Skeletal muscle satellite cell (primary cell): ENCODE data around the gene OBP2A.

Experiments
- H3K27me3 ChIP-seq: 2 replicates; pipeline ENCODE4 v1.7.0; 2013; ENCODE audit warnings: low read length; ENCODE audit not compliant: control insufficient read depth, insufficient read depth
- H3K36me3 ChIP-seq: 2 replicates; pipeline ENCODE4 v1.7.0; 2013; ENCODE audit warnings: mild to moderate bottlenecking, control low read depth, low read length; ENCODE audit not compliant: insufficient read depth
- H3K4me1 ChIP-seq: 2 replicates; pipeline ENCODE4 v1.7.0; 2013; ENCODE audit warnings: low read length; ENCODE audit not compliant: control insufficient read depth, insufficient read depth
- H3K4me2 ChIP-seq: 2 replicates; pipeline ENCODE4 v1.7.0; 2013; ENCODE audit warnings: mild to moderate bottlenecking, low read length
- H3K4me3 ChIP-seq: 2 replicates; pipeline ENCODE4 v1.7.0; 2013; ENCODE audit warnings: low read length
- H3K9ac ChIP-seq: 2 replicates; pipeline ENCODE4 v1.7.0; 2013; ENCODE audit warnings: mild to moderate bottlenecking, low read depth, low read length, moderate library complexity
- H3K9me3 ChIP-seq: replicated peaks from 2 replicates; pipeline ENCODE4 v1.7.0; 2013; ENCODE audit warnings: mild to moderate bottlenecking, control low read depth, low read length

Gene OBP2A

DNA sequence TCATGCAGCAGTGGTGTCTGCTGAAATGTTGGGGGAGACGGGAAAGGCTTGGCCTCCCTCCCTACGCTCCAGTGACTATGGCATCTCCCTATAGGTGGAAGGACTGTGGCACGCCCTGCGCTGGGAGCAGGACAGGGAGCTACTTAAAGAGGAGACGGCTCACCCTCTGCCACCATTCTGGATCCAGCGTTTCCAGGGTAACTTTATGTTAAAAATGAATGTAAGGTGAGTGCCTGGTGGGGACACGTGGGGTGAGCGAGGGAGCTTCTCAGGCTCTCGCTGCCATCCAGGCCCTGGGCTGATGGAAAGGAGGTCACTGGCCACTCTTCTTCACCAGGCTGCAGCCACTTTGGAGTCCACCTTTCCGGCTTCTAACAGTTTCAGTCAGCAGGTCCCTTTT lies 31.3 kb downstream of the OBP2A start:
- H3K27me3 ChIP-seq: no peaks in the 10 kb centered on the region
- no peak overlapping the region for H3K4me3 ChIP-seq
- no peaks in the 10 kb centered on the region for H3K36me3 ChIP-seq
- H3K4me2 ChIP-seq: no peak overlapping the region
- H3K4me1 ChIP-seq: no peaks in the 10 kb centered on the region
- no peak overlapping the region for H3K9ac ChIP-seq
- H3K9me3 ChIP-seq: no peaks in the 10 kb centered on the region

DNA sequence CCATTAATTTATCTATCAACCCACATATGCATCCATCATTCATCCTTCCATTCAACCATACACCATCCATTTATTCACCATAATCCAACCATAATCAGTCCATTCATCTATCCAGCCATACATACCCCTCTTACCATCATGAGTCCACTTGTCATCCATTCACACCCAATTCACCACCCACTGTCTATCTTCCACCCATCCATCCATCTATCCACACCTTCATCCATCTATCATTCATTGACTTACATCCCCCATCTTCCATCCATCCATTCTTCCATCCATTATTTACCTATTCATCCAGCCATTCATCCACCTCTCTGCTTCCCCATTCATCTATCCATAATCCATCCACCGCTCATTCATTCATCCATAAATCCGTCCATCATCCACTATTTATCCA lies 33.4 kb downstream of the OBP2A start:
- Histone ChIP-seq H3K4me2 (no peak overlapping the region), H3K9me3 (no peaks in the 10 kb centered on the region), H3K36me3 (no peaks in the 10 kb centered on the region), H3K4me3 (no peak overlapping the region), H3K9ac (no peak overlapping the region), H3K27me3 (no peaks in the 10 kb centered on the region), H3K4me1 (no peaks in the 10 kb centered on the region)

DNA sequence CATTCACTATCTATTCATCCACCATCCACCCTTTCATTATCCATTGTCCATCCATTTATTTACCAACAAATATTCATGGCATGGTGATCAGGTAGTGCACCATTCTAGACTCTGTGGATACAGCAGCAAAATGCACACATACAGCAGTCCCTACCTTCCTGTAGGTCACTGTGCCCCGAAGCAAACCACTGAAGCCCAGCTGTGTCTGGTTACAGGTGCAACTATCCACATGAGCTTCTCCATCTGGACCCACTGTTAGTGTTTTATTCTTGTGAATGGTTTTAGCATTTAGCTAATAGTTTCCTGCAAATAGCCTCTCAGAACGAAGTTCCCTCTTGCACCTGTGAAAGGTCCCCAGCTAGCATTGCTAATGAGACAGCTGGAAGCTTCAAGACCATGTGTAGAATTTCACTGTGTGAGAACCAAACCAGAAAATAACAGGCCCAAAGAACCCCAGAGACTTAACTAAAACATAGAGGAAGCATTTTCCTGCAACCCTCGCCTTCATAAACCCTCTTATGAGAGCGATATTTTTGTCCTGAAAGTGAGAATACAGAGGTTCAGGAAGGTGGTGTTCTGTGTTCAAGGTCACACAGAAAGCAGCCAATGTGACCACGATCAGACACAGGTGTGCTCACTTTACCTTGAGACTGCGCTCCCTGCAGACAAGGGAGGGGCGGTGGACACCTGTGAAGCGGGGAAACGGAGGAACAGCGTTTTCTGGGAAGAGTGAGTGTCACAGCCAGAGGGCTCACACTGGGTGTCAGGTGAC lies 34.1 kb downstream of the OBP2A start:
- no peak overlapping the region for H3K4me2 ChIP-seq
- no peaks in the 10 kb centered on the region for H3K4me1 ChIP-seq
- no peaks in the 10 kb centered on the region for H3K36me3 ChIP-seq
- H3K9me3 ChIP-seq: no peaks in the 10 kb centered on the region
- no peak overlapping the region for H3K4me3 ChIP-seq
- H3K27me3 ChIP-seq: no peaks in the 10 kb centered on the region
- H3K9ac ChIP-seq: no peak overlapping the region

DNA sequence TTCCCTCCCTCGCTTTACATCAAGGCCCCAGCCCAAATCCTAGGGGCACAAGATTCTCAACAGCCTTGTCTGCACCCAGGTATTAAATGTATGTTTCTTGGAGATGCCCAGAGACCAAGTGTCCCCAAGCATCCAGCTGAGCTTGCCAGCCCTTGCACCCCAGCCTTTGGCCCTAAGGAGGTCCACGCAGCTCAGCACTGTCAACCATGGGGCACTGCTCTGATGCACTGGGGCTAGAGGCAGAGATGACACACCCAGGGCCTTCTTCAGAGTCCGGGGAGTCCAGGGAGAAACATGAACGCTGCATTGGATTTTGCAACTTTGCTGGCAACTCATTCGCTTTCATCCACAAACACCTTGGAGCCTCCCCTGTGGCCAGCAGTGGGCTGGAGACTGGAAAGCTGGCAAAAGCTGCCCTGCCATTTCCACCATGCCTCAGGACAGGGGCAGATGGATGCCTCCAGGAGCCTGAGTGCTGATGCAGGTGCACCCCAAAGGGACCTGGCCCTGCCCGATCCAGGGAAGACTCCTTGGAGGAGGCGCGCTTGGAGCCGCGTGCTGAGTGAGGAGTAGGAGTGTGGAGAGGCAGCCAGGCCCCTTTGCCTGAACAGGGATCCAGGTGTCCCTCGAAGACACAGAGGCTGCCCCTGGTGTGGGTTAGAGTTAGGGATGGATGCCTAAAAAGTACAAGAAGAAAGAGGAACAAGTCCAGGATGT lies 34.9 kb downstream of the OBP2A start:
- Histone ChIP-seq H3K4me2 (no peak overlapping the region), H3K27me3 (peaks cover 4% of the 10 kb centered on the region), H3K36me3 (no peaks in the 10 kb centered on the region), H3K4me3 (no peak overlapping the region), H3K9ac (no peak overlapping the region), H3K9me3 (no peaks in the 10 kb centered on the region), H3K4me1 (no peaks in the 10 kb centered on the region)

DNA sequence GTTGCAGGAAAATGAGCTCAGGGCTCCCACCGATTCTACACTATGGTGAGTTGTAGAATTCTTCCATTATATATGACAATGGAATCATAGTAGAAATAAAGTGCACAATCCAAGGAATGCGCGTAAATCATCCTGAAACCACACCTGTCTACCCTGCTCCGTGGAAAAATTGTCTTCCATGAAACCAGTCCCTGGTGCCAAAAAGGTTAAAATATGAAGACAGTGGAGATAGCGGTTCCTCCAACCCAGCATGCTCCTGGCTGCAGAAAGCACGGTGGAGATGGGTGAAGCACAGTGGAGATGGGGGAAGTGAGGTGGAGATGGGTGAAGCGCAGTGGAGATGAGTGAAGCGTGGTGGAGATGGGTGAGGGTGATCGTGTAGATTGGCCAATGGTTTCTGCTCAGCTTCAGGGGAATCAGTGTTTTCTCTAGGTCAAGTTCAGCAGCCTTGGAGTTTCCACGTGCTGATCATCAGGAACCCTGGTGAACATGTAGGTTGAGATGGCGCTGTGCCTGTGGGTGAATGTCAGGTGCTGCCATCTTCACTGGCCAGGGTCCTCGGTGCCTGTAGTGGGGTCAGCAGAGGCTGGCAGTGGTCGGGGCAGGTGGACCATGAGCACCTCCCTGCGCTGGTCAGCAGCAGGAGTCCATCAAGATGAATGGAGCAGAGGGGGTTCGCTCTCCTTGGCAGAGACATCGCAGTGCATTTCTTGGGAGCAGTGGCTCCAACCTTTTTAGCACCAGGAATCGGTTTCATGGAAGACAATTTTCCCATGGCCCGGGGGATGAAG lies 35.9 kb downstream of the OBP2A start:
- Histone ChIP-seq H3K9me3 (no peaks in the 10 kb centered on the region), H3K4me3 (no peak overlapping the region), H3K36me3 (no peaks in the 10 kb centered on the region), H3K27me3 (peaks cover 4% of the 10 kb centered on the region), H3K4me2 (no peak overlapping the region), H3K4me1 (no peaks in the 10 kb centered on the region), H3K9ac (no peak overlapping the region)

DNA sequence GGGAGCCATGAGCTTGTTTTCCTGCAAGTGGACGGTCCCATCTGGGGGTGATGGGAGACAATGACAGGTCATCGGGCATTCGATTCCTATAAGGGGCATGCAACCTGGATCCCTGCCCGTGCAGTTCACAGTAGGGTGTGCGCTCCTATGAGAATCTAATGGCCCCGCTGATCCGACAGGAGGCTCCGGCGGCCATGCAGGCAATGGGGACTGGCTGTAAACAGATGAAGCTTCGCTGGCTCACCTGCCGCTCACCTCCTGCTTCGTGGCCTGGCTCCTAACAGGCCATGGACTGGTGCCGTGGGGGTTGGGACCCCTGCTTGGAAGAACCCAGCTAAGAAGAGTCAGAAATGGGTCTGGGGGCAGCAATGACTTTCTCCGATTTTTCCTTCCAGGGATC lies 36.6 kb downstream of the OBP2A start:
- no peak overlapping the region for H3K4me2 ChIP-seq
- H3K4me1 ChIP-seq: no peaks in the 10 kb centered on the region
- no peak overlapping the region for H3K9ac ChIP-seq
- peaks cover 4% of the 10 kb centered on the region for H3K27me3 ChIP-seq
- H3K9me3 ChIP-seq: no peaks in the 10 kb centered on the region
- no peaks in the 10 kb centered on the region for H3K36me3 ChIP-seq
- no peak overlapping the region for H3K4me3 ChIP-seq

DNA sequence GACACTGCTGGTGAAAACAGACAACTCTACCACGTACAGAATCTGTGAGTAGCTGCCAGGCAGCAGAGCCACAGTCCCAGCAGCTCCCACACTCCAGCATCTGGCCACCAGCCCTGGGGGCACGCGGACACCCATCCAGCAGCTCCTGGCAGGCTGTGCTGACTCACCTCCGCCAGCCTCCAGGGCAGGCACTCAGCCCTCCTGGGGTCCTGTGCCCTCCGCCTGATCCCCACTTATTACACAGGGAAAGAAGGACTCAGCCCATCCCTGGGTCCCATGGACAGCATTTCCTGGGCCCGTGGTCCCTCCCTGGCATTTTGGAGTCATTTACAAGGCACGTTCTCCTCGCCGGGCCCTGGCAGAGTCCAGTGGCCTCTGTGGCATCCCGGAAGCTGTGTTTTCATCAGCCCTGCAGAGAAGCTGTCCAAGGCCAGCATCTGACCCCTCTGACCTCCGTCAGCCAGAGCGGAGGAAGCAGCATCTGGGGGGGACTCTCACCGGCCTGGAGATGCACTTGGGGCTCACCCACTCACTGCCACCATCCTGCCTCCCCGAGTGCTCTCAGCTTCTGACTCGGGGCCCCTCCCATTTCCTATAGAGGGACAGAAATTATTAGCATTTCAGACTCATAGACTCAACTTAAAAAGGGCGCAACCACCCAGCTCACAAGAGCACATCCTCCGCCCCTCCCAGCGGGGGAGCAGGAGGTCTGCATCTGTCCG lies 37.2 kb downstream of the OBP2A start:
- Histone ChIP-seq H3K9me3 (no peaks in the 10 kb centered on the region), H3K4me2 (no peak overlapping the region), H3K36me3 (no peaks in the 10 kb centered on the region), H3K4me1 (no peaks in the 10 kb centered on the region), H3K4me3 (no peak overlapping the region), H3K27me3 (peaks cover 4% of the 10 kb centered on the region), H3K9ac (no peak overlapping the region)

DNA sequence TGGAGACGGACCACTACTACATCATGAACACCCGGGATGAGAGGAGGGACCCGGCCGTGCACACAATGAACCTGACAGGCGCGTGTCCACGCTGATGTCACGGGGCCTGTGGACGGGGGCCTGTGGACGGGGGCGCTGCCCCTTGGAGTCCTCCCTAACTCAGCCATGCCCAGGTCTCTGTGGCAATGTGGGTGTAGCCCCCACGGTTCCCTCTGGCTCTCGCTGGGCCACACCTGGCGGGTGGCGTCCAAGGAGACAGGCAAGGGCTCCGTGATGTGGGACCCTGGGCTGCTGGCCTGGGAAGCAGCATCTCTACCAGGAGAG lies 37.7 kb downstream of the OBP2A start:
- Histone ChIP-seq H3K27me3 (peaks cover 4% of the 10 kb centered on the region), H3K4me2 (no peak overlapping the region), H3K9ac (no peak overlapping the region), H3K36me3 (no peaks in the 10 kb centered on the region), H3K4me3 (no peak overlapping the region), H3K9me3 (no peaks in the 10 kb centered on the region), H3K4me1 (no peaks in the 10 kb centered on the region)

DNA sequence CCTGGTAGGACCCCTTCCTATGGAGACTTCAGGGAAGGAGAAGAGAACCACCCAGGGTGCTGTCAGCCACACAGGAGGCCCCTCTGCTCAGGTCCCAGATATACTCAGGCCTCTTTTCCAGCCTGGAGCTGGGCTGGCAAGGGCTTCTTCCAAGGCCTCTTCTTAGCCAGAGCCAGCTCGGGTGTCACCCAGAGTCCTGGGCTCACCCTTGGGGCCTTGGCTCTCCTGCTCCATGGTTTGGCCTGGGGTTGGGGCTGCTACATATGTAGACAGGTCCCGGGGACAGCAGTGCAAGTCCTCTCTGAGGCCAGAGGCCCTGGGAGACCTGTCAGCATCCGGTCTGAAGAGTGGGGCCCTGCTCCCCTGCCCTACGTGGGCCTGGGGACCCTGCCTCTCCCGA lies 38.4 kb downstream of the OBP2A start:
- no peak overlapping the region for H3K9ac ChIP-seq

DNA sequence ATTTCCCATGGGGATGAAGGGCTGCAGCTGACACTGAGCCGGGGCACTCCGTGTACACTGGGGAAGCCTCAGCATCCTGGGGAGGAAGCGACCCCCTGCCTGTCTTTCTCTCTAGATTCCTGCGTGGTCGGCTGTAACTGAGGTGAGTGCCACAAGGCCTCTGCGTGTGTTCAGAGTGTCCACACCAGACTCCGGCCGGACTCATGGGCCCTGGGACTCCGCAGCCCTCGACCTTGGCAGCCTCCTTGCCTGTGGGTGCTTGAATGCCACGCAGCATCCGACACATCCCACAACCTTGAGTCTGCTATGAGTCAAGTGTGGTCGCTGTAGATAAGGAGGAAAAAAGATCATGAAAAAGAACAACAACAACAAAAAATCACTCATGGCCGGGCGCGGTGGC lies 39.0 kb downstream of the OBP2A start:
- no peak overlapping the region for H3K4me3 ChIP-seq
- H3K9me3 ChIP-seq: no peaks in the 10 kb centered on the region
- no peaks in the 10 kb centered on the region for H3K36me3 ChIP-seq
- no peak overlapping the region for H3K4me2 ChIP-seq
- peaks cover 4% of the 10 kb centered on the region for H3K27me3 ChIP-seq
- no peak overlapping the region for H3K9ac ChIP-seq
- no peaks in the 10 kb centered on the region for H3K4me1 ChIP-seq

More for the DNA sequence above, 38.4 kb downstream of the OBP2A start:
- no peaks in the 10 kb centered on the region for H3K36me3 ChIP-seq
- H3K27me3 ChIP-seq: peaks cover 4% of the 10 kb centered on the region
- no peaks in the 10 kb centered on the region for H3K9me3 ChIP-seq
- H3K4me1 ChIP-seq: no peaks in the 10 kb centered on the region
- no peak overlapping the region for H3K4me2 ChIP-seq
- H3K4me3 ChIP-seq: no peak overlapping the region

DNA sequence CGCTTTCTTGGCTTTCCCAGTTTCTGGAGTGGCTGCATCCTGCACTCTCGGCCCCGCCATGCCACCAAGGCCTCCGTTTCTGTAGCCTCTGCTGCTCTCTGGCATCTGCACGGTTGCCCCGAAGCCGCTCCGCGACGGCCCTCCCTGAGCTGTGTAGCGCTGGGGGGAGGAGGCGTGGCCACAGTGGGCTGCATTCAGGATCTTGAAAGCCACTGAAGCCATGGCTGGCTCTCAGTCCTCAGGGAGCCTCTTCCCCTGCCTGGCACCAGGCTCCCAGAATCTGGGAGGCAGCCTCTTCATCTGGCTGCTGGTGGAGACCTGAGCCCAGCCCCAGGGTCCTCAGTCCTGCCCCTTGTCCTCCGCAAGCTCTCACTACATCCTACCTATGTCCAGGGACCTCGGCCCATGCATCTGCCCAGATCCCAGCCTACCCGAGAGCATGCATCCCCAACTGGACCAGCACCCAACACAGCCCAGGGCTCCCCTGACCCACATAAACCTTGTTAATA lies 40.7 kb downstream of the OBP2A start:
- Histone ChIP-seq H3K9ac (no peak overlapping the region), H3K4me3 (no peak overlapping the region), H3K27me3 (peaks cover 4% of the 10 kb centered on the region), H3K9me3 (no peaks in the 10 kb centered on the region), H3K36me3 (no peaks in the 10 kb centered on the region), H3K4me1 (no peaks in the 10 kb centered on the region), H3K4me2 (no peak overlapping the region)
